Right forelimb (tissue), 1 donor: ENCODE data around the gene HAS3.
"Not testable (repeated sequence)": the region's sequence is repeated elsewhere in the genome, so short reads cannot be mapped to it uniquely, and the experiment has no call there.

Experiments used
- DNase-seq: peaks from one replicate; pipeline ENCODE4 v3.0.0-alpha.2; 2018

The HAS3 gene, protein sequence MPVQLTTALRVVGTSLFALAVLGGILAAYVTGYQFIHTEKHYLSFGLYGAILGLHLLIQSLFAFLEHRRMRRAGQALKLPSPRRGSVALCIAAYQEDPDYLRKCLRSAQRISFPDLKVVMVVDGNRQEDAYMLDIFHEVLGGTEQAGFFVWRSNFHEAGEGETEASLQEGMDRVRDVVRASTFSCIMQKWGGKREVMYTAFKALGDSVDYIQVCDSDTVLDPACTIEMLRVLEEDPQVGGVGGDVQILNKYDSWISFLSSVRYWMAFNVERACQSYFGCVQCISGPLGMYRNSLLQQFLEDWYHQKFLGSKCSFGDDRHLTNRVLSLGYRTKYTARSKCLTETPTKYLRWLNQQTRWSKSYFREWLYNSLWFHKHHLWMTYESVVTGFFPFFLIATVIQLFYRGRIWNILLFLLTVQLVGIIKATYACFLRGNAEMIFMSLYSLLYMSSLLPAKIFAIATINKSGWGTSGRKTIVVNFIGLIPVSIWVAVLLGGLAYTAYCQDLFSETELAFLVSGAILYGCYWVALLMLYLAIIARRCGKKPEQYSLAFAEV

DNA sequence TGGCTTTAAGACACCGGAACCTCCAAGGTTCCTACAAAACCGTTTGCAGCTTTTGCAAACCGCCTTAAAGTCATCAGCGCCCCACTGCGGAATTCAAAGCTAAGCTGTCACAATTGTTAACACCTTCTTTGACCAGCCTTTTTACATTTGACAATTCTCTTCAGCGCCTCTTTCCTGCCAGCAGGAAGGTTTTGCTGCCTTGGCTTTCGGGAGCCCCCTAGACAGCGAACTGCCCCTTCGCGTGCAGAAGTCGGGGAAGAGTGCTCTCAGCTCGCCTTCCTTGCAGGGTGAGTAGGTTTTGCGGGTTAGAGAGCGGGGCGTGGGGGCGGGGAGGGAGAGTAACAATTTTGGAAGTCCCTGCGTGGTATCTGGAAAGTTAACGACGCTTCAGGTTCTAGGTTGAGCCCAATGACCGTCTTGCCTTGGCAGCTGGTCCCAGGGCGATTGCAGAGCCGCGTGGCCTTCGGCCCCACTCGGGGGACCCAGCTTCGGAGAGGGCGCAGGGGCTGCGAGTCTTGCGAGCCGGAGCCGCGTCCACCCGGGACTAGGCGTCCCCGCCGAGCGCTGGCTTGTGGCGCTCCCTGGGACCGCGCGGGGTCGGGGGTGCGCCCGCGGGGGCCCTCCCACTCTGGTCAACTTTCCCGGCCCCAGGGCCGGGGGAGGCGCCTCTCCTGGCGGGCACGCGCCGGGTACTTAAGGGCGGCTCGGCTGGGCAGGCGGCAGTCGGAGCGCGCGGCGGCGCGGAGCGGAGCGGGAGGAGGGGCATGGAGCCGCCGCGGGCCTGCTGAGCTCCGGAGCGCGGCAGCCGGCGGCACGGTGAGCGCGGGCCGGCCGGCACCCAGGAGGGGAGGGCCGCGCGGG is at the start of gene HAS3:
Gene HAS3, plus strand, starts transcription at position 153 of the 861 bp plus-strand sequence. CDS start 3,743 bp downstream, outside the sequence.
- peak; percentile 68 for DNase-seq

DNA sequence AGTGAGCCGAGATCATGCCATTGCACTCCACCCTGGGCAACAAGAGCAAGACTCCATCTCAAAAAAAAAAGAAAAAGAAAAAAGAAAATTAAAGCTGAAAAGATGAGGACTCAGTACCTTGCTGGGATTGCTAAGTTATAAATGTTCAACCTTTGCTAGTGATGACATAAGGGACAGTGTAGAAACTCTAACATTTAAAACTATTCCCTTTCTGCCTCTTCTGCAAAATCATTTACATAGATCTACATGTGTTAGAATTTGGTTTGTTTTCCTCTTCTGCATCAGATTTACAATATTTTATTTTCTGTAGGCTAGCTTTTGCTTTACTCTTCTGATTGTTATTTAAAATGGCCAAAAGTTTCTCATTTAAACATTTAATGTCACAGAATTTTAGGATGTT is 49.5 kb upstream of the HAS3 start:
- DNase-seq, result no peak

DNA sequence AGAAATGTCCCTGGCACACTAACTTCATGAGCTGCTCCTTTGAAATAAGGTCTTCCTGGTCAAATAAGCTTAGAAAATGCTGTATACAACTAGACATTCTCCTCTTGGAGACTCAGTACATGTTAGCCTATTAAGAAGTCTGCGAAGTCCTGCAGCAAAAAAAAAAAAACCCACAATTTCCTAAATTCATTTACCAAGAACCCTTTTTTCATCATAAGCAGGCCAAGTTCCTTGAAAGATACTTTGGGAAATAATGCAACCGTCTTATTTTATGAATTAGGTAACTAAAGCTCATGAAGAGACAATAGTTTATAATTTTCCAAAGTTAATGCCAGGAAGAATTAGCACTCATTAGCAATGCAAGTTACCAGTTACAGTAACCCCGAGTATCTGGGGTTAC is 49.0 kb upstream of the HAS3 start:
- no peak for DNase-seq

DNA sequence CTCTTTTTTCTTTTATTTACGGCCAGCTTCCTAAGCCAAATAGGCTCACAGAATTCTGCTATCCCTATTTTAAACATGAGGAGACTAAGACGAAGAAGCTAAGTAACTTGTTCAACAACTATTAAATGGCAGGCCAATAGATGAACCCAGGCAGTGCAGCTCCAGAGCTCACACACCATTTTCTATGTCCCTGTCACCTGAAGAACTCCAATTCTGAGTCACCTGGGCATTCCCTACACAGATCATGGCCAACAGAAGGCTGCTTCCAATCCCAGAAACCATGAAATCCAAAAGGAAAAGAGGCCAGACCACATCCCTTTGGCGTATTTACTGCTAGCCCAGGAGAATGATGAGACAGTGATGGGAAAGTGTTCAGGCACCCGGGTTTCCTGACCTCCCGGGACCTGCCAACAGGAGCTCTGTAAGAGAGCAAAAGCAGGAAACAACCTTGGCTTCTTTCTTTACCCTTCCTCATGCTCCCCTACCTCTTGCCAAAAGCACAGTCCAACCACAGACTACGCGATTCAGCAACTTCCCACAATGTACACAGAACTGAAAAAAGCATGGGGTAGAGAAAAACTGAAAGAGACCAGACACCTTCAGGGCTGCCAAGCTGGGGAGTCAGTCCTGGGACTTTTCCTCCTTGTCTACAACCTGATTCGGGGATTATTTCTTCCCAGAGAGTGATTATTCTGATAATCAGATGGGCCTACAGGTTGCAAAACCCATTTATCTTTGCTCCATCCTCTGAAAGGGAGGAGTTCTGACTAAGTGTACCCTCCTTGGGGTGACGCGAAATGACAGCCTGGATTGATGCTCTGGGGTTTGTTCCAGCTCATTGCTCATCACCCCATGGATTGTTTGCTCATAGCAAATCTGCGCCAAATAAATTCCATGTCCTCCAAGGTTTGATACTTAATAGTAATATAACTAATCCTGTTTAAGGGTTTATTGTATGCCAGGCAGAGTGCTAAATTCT is 47.8 kb upstream of the HAS3 start:
- DNase-seq, result no peak

DNA sequence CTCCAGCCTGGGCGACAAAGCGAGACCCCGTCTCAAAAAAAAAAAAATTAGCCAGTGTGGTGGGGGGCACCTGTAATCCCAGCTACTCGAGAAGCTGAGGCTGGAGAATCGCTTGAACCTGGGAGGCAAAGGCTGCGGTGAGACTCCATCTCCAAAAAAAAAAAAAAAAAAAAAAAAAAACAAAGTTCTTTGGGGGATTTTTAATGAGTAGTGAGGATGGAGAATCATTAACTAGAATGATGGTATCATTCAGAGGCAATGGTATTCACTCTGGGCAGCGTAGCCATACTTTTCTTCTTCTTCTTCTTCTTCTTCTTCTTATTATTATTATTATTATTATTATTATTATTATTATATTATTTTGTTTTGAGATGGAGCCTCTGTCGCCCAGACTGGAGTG is 42.0 kb upstream of the HAS3 start:
- DNase-seq, result not testable (repeated sequence)

DNA sequence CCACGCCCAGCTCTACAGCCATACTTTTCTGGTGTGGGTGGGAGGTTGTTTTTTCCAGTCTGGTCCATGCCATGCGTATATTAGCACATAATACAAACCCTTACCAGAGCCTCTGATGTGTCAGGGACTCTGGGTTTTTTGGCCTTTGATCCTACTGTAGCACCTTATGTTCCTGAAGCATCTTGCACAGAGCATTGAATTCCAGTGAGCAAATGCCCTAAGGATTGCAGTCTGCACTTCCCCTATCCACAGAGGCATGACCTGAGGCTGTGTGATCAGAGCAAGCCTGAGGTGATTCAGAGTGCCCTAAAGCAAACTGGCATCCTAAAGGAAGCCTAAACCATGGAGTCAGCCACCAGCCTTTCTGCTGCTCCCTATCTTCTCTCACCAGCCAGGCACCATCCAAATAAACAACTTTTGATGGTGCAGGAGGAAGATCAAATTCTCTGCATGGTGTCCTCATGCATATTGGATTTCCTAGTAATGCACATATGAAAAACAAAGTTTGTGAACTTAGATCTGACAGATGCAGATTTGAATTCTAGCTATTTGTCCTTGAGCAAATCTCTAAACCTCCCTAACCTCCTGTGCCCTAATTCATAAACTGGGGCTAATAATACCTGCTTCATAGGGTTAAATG is 41.2 kb upstream of the HAS3 start:
- no peak for DNase-seq

DNA sequence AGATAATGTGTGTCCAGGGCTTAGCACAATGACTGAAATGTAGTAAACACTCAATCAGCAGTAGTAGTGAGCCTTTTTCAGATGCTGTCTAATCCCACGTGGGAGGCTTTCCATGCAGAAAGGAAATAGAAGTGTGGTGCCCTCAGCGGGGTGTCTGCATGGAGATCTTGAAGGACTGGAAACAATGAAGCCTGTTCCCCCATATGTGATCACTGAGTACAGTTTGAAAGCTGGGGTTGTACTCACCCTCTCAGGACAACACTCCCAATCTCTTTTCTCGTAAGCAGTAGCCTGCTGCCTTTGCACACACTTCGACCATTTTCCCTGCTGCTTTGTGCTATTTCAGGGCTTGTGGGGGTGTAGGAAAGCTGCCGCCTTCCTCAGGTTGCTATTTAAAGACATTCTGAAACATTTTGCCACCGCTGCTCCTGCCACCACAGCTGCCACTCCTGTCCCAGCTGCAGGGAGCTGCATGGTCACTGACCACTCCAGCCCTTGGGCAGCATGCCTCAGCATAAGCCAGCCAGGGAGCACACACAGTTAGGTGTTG is 40.6 kb upstream of the HAS3 start:
- DNase-seq, result peak; percentile 48

DNA sequence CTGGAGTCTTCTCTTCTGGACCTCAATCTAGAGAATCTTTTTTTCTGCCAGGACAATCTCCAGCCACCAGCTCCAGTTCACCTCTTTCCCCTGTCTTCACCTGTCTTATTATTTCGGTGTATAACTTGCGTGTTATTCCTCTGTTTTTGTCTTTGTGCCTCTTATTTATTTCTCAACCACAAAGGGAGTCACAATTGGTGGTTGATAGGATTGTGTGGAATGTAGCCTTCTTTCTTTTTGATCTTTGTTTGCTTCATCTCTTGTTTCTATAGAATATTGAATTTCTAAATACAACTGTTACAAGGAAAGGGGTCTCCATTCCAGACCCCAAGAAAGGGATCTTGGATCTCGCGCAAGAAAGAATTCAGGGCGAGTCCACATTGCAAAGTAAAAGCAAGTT is 35.9 kb upstream of the HAS3 start:
- DNase-seq, result no peak

DNA sequence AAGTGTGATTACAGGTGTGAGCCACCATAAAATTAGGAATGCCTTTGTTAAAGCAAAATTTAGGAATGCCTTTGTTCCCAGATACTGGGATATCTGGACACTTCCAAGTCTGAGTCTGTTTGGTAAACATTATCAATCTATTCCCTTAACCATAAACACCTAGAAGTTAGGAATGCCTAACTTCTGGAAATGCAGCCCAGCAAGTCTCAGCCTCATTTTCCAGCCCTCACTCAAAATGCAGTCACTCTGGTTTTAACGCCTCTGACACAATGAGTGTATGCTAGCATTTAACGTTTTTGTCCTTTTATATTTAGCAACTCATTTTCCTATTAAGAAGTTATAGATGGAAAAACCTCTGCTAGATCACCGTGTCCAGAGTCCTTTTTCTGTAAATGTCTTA is 34.4 kb upstream of the HAS3 start:
- no peak for DNase-seq

DNA sequence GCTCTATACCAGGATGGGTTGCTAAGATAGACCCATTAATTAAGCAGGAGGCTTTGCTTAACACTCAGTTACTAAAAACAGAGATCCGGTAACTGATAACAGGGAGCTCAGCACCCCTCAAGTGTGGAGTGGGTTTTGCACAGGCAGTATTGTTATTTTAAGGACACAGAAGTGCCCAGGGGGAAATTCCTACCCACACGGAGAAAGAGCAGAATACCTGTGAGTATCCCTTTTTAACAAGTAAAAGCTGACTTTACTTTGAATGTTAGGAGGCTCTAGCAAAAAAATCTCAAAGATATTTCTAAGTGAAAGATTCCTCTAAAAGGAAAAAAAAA is 32.8 kb upstream of the HAS3 start:
- DNase-seq, result no peak

DNA sequence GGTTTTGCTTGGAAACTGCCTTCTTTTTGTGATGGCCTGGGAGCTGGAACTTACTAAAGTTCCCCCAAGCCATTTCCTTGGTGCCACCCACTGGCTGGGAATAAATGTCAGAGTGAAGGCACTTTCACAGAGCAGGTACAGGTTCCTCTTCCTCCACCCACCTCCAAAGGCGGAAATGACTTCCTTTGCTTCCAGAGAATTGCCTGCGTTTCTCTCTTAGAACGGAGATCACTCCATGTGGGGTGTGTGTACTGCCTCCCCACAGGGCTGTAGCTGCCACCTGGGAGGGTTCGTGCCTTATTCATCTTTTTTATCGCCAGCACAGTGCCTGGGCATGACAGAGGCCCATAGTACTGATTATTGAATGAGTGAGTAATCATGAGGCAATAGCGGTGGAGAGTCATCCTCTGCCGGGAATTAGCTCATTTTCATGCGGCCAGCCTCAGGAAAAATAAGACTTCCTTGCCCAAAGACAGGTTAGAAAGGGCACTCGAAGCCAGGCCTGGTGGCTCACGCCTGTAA is 32.2 kb upstream of the HAS3 start:
- no peak for DNase-seq

DNA sequence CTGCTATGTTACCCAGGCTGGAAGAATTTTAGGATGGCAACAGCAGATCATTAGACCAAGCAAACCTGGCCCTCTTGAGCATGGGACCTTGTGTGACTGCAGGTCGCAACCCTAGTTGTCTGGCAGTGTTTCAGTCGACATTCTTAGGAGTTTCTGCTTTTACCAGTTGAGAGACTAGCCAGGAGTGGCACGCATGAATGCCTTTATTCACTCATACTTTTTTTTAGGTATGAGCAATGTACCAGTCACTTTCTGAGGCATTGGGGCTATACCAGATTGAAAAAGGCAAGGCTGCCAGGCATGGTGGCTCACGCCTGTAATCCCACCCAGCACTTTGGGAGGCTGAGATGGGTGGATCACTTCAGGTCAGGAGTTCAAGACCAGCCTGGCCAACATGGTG is 28.2 kb upstream of the HAS3 start:
- no peak for DNase-seq

DNA sequence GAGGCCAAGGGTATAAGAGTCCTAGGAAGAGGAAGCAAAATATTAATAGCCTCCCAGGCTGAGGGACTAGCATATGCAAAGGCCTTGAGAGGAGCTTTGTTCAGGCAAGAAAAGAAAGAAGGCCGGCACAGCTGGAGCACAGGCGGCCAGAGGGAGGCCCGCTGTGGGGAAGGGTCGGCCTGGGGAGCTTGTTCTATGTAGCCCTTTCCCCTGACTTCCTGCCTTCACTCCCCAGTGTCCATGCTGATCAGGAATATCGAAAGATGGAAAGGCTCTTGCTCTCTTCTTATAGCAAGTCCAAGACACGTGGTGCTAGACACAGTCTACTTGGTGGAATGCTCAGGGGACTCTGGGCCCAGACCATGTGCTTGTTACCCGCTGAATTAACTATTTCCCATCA is 27.4 kb upstream of the HAS3 start:
- no peak for DNase-seq

DNA sequence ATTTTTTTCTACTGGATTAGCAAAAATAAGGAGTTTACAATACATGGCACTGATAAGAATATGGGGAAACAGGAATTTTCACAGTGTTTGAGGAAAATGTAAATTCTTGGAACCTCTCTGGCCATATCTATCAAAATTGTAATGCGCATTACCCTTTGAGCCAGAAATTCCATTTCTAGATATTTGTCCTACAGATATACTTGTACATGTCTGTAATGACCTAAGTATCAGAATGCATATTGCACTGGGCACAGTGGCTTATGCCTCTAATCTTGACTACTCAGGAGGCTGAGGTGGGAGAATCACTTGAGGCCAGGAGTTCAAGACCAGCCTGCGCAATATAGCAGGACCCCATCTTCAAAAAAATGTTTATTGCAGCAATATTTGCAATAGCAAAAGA is 25.8 kb upstream of the HAS3 start:
- no peak for DNase-seq

DNA sequence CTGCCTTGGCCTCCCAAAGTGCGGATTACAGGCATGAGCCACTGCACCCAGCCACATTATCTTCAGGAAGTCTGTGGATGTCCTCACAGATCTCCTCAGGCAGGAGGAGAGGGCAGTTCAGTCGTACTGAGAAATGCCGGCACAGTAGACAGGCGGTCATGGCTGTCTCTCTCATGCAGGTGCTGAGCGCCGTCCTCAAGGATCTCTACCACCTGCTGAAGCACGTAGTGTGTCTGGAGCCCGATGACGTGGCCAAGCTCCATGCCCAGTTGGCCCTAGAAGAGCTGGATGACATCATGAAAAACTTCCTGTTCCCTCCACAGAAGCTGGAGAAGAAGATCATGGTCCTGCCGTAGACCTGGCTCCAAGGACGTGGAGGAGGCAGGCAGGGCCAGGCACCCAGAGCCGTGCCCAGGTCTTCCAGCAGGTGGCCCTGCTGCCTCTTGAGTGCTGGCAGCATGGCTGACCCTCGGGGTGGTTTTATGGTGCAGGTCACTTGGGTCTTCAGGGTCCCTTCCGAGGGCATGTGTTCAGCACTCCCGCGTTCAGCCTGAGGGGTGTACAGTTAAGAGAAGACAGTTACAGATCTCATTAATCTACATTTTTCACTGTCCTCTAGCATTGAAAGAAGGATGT is 22.0 kb upstream of the HAS3 start:
- DNase-seq, result no peak

DNA sequence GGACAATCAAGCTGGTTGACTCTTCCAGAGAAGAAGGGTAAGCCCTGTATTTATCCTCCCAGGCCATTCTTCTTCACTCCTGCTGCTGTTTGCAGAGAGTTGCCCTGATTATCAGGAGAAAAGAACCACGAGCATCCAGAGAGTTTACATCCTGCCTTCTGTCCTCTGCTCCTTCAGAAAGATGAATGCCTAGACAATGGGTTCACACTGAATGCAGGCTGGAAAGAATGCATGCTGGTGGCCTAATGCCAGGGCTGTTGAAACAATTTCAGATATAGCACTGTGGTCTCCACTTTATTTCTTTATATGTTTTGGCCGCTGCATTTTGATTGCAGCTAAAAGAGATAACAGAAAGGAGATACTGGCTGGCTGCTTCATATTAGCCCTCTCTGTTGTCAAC is 21.2 kb upstream of the HAS3 start:
- DNase-seq, result no peak

DNA sequence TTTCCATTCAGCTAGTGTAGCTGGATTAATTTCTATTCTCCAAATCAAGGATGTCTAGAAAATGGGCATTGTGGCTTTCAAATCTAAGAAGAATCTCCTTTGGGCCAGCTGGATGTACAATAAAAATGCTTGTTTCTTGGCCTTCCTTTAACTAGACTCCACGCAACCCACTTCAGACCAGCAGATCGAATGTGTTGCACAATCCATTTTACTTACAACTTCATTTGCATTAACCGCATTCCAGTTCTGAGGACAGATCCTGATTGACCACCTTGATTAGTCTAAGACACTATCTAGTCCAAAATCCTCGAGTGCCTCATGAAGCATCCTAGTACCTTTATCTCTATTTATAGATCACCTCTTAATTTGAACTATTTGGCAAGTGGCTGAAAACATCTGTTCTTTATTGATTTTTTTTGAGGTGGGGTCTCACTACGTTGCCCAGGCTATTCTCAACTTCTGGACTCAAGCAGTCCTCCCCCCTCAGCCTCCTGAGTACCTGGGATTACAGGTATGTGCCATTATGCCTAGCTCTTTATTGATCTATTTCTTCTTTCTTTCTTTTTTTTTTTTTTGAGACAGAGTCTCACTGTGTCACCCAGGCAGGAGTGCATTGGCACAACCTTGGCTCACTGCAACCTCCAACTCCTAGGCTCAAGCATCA is 20.3 kb upstream of the HAS3 start:
- DNase-seq, result no peak

DNA sequence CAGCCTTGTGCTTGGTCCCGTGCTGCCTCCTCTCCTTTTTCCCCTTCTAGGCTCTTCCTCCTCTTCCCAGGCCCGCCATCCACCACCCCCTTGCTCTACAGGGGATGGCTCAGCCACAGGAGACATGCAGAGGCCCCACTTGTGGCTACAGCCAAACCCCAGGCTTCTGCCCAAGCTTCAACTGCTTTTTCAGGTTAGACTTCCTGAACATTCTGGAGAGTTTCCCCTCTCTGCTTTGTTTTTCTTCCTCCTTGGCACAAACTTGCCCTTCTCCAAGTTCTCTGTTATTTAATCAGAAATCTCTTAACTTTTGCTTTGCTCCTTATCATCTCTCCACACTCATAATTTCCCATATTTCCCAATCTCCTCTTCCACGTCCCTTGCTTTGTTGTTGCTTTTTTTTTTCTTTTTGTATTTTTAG is 18.3 kb upstream of the HAS3 start:
- no peak for DNase-seq

DNA sequence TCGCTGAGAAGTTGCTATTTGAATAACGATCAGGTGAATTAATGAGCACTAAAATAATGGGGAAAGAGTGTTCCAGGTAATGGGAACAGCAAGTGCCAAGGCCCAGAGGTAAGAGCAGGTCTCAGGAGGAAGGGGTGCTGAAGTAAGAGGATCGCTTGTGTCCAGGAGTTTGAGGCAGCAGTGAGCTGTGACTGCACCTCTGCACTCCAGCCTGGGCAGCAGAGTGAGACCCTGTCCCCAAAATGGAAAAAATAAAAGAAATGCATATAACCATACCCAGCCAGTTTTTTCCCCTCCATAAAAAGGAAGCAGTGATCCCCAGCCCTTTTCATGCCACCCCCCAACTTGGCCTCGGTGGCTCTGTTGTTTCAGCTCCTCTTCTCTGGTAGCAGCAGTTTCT is 16.8 kb upstream of the HAS3 start:
- DNase-seq, result no peak

DNA sequence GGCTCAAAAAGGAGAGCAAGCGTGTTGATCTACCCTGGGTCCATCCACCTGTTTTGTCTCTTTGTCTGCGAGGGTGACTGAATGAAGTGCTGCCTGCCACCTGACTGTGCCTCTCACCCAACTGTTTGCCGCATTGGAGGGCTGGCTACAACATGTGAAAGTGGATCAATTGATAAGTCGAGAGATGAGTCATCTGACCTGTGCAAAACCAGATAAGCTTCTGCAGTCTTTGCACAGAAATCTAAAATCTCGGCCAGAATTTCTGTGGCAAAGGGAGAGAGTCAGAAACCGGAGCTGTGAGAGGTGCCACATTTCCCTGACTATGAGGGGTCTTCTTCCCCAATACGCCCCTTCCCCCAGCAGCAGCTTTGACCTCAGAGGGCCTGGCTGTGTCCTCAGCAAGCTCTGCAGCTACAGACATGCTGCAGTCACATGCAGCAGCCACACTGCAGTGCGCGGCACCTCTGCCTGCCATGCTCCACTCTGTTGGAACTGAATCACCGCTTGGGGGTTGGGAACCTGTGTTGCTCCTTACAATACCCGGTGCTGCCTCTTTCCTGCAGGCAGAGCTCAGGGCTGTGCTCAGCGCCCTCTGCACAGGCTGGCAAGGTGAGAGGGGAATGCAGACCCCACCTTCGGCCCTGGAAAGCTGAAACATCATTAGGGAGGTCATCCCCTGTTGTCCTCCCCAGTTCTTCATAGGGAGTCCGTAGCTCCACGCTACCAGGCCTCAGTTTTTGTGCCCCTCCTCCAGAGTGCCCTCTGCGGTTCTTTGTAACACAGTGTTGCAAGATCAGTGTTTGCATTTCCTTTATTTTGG is 16.2 kb upstream of the HAS3 start:
- no peak for DNase-seq
